HG03521 (cell line): Measurements from ENCODE around the gene LAMB1.
A peak's percentile ranks its signal among the peaks of the same experiment; 100 is the strongest.
"Not testable (repeated sequence)": the region's sequence is repeated elsewhere in the genome, so short reads cannot be mapped to it uniquely, and the experiment has no call there.

Experiments
- ATAC-seq: cut with Tn5 transposase; IDR thresholded peaks from one replicate; pipeline ENCODE4 v1.9.1; 2021; ENCODE audit warnings: mild to moderate bottlenecking, moderate library complexity; ENCODE audit not compliant: unreplicated experiment

The LAMB1 gene

GRCh38 chr7:107922886-107923285, 80.1 kb downstream of the LAMB1 start:
- ATAC-seq, result no peak

GRCh38 chr7:107921826-107922225, 81.1 kb downstream of the LAMB1 start:
- ATAC-seq, result not testable (repeated sequence)

- ATAC-seq, result no peak
Observed at GRCh38 chr7:107920048-107920772, 82.8 kb downstream of the LAMB1 start.

GRCh38 chr7:107918948-107919347, 84.0 kb downstream of the LAMB1 start:
- no peak for ATAC-seq

GRCh38 chr7:107917763-107918651, 85.0 kb downstream of the LAMB1 start:
- ATAC-seq, result peak; percentile 90

- ATAC-seq, result no peak
Observed at GRCh38 chr7:107915541-107915940, 87.4 kb downstream of the LAMB1 start.

GRCh38 chr7:107914831-107915230, 88.1 kb downstream of the LAMB1 start:
- no peak for ATAC-seq

GRCh38 chr7:107913851-107914250, 89.1 kb downstream of the LAMB1 start:
- no peak for ATAC-seq

- ATAC-seq, result no peak
Observed at GRCh38 chr7:107911981-107912380, 91.0 kb downstream of the LAMB1 start.

- ATAC-seq, result no peak
Observed at GRCh38 chr7:107909445-107909844, 93.5 kb downstream of the LAMB1 start.

- ATAC-seq, result no peak
Observed at GRCh38 chr7:107907790-107908189, 95.2 kb downstream of the LAMB1 start.

- no peak for ATAC-seq
Observed at GRCh38 chr7:107902381-107902780, 100.6 kb downstream of the LAMB1 start.

- no peak for ATAC-seq
Observed at GRCh38 chr7:107900496-107901015, 102.4 kb downstream of the LAMB1 start.

GRCh38 chr7:107898997-107899594, 103.9 kb downstream of the LAMB1 start:
- ATAC-seq, result no peak

GRCh38 chr7:107892367-107892741, 110.6 kb downstream of the LAMB1 start:
- ATAC-seq, result not testable (repeated sequence)

- ATAC-seq, result peak; percentile 11
Observed at GRCh38 chr7:107891636-107892366, 111.2 kb downstream of the LAMB1 start.

GRCh38 chr7:107890962-107891635, 111.9 kb downstream of the LAMB1 start, which contains the start of gene DLD:
Gene DLD (plus strand): TSS chr7:107891183. CDS start chr7:107891251, 68 bp downstream.
- peak; percentile 98 for ATAC-seq

- ATAC-seq, result peak; percentile 3
Observed at GRCh38 chr7:107890493-107890961, 112.4 kb downstream of the LAMB1 start.

GRCh38 chr7:107889992-107890391, 113.0 kb downstream of the LAMB1 start:
- ATAC-seq, result no peak

GRCh38 chr7:107887827-107888226, 115.1 kb downstream of the LAMB1 start:
- not testable (repeated sequence) for ATAC-seq
